NB4 (cell line): ENCODE results near the gene ATP9B.

Source experiments
- POLR2A ChIP-seq: IDR thresholded peaks from 2 replicates; pipeline ENCODE4 v1.6.1; 2011; ENCODE audit warnings: mild to moderate bottlenecking; ENCODE audit not compliant: insufficient read length; ENCODE audit errors: extremely low read depth
- TF ChIP-seq, protein P1 (sequence below): IDR thresholded peaks from 2 replicates; pipeline ENCODE4 v1.6.1; 2011; ENCODE audit warnings: low read depth, low read length
- TF ChIP-seq, protein P2 (sequence below): IDR thresholded peaks from one replicate; pipeline ENCODE4 v1.5.1; 2012; ENCODE audit warnings: low read depth, low read length

DNA sequence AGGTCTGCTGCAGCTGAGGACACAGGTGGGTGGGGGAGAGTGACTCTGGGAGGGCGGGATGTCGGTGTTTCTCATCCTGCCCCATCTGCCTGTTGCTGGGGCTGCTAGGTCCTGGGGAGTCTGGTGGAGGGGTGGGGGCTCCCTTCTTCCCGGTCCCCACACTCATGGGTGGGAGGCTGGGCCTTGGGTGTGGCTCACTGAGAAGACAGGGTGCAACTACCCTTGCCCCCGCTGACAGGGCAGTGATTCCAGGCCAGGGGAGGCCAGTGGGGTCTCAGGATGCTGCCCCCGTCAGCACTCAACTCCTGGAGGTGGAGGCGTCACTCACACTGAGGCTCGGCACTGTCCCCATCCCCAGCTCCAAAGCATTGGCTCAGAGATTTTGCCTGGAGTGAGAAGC is 318.8 kb downstream of the ATP9B start:
- TF ChIP-seq, protein P1, sequence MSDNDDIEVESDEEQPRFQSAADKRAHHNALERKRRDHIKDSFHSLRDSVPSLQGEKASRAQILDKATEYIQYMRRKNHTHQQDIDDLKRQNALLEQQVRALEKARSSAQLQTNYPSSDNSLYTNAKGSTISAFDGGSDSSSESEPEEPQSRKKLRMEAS: no peak
- TF ChIP-seq, protein P2, sequence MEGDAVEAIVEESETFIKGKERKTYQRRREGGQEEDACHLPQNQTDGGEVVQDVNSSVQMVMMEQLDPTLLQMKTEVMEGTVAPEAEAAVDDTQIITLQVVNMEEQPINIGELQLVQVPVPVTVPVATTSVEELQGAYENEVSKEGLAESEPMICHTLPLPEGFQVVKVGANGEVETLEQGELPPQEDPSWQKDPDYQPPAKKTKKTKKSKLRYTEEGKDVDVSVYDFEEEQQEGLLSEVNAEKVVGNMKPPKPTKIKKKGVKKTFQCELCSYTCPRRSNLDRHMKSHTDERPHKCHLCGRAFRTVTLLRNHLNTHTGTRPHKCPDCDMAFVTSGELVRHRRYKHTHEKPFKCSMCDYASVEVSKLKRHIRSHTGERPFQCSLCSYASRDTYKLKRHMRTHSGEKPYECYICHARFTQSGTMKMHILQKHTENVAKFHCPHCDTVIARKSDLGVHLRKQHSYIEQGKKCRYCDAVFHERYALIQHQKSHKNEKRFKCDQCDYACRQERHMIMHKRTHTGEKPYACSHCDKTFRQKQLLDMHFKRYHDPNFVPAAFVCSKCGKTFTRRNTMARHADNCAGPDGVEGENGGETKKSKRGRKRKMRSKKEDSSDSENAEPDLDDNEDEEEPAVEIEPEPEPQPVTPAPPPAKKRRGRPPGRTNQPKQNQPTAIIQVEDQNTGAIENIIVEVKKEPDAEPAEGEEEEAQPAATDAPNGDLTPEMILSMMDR: no peak
- no peak for TF ChIP-seq POLR2A
